Subcutaneous abdominal adipose tissue (tissue), 5 donors: Measurements from ENCODE around the gene CPNE5.

Experiments
- H3K27ac ChIP-seq: one replicate; pipeline ENCODE4 v1.7.0; 2013; ENCODE audit warnings: low read depth, mild to moderate bottlenecking, inconsistent platforms, low read length, moderate library complexity
- H3K27me3 ChIP-seq, 5 donors: one replicate each; pipeline ENCODE4 v1.7.0; 2013; ENCODE audit warnings: low read length in 5 of 5, inconsistent platforms in 1 of 5; ENCODE audit not compliant: control insufficient read depth in 5 of 5, insufficient read depth in 4 of 5
- H3K36me3 ChIP-seq, 5 donors: one replicate each; pipeline ENCODE4 v1.7.0; 2013; ENCODE audit warnings: low read length in 5 of 5; ENCODE audit not compliant: control insufficient read depth in 5 of 5, insufficient read depth in 5 of 5
- H3K4me1 ChIP-seq, 5 donors: one replicate each; pipeline ENCODE4 v1.7.0; 2013; ENCODE audit warnings: low read length in 5 of 5, mild to moderate bottlenecking in 3 of 5, moderate library complexity in 1 of 5; ENCODE audit not compliant: control insufficient read depth in 5 of 5, insufficient read depth in 5 of 5
- H3K4me3 ChIP-seq, 5 donors: one replicate each; pipeline ENCODE4 v1.7.0; 2013; ENCODE audit warnings: low read length in 5 of 5, low read depth in 1 of 5
- H3K9ac ChIP-seq, 5 donors: one replicate each; pipeline ENCODE4 v1.7.0; 2013; ENCODE audit warnings: low read length in 5 of 5, mild to moderate bottlenecking in 4 of 5, moderate library complexity in 3 of 5
- H3K9me3 ChIP-seq, 5 donors: one replicate each; pipeline ENCODE4 v1.7.0; 2013; ENCODE audit warnings: low read length in 5 of 5; ENCODE audit not compliant: control insufficient read depth in 5 of 5
- donor health status: healthy.
- donor health status: healthy.
- donor health status: healthy.
- donor health status: healthy.
- donor health status: healthy.

Gene CPNE5

DNA sequence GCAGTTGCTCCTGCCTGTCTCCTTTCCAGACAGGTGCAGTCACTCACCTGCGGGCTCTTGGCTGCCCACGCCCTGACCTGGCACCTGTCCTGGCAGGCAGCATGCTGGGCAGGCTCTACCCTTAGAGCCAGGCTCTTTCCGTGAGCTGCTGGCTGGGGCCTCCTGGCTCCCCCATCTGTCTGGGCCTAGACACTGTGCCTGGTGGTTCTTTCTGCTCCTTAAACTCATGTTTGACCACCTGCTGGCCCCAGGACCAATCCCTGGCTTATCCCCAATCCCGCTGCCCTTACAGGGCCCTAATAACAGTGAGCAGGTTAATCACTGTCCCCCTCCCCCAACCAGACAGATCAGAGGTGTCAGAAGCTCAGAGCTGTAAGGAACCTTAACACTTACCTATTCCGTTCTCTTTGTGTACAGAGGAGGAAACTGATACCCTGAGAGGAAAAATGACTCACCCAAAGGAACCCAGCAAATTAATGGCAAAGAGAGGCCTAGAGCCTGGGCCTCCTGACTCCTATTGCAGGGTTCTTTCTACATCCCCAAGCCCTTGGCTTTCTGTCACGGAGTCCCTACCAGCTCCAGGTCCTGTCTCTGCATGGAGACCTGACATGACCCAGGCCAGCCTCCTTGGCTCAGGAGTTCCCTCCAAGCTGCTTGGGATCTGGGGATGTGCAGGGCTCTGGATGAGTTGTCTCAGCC lies 86.9 kb downstream of the CPNE5 start:
- no peak overlapping the region for H3K9ac ChIP-seq
- no peaks in the 10 kb centered on the region for H3K27me3 ChIP-seq
- no peaks in the 10 kb centered on the region for H3K36me3 ChIP-seq
- no peak overlapping the region for H3K4me3 ChIP-seq
- H3K9me3 ChIP-seq = peaks cover 0 to 22% (median 11%) of the 10 kb centered on the region in 5 donors
- H3K4me1 ChIP-seq = peaks cover 0 to 34% (median 7%) of the 10 kb centered on the region in 5 donors
- no peak overlapping the region for H3K27ac ChIP-seq

DNA sequence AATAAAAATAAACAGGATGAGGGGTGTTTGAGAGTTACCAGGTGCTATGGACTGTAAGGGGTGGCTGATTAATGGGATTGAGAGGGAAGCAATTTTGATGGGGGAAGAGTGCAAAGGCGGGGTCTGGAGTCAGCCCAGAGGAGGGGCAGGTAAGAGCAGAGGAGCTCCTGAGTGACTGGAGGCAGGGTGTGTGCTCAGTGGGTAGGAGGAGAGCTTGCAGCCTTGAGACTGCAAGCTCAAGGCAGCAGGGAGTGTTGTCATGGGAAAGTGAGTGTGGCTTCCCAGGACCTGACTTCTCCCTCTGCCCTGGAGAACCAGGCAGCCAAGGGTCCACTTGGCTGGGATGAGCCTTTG lies 87.4 kb downstream of the CPNE5 start:
- H3K9ac ChIP-seq = no peak overlapping the region
- H3K27ac ChIP-seq = no peak overlapping the region
- H3K4me1 ChIP-seq = peaks cover 0 to 28% (median 5%) of the 10 kb centered on the region in 5 donors

GRCh38 chr6:36751091-36751490 lies 88.2 kb downstream of the CPNE5 start:
- peaks cover 0 to 21% (median 3%) of the 10 kb centered on the region in 5 donors for H3K4me1 ChIP-seq
- no peak overlapping the region for H3K4me3 ChIP-seq
- H3K36me3 ChIP-seq = no peaks in the 10 kb centered on the region
- H3K27ac ChIP-seq = no peak overlapping the region
- no peak overlapping the region for H3K9ac ChIP-seq
- H3K9me3 ChIP-seq = peaks cover 0 to 22% (median 11%) of the 10 kb centered on the region in 5 donors
- peaks cover 0 to 1% (median 0%) of the 10 kb centered on the region in 5 donors for H3K27me3 ChIP-seq

More for the DNA sequence above, 87.4 kb downstream of the CPNE5 start:
- Histone ChIP-seq H3K27me3 (no peaks in the 10 kb centered on the region), H3K9me3 (peaks cover 0 to 22% (median 11%) of the 10 kb centered on the region in 5 donors), H3K4me3 (no peak overlapping the region), H3K36me3 (no peaks in the 10 kb centered on the region)

DNA sequence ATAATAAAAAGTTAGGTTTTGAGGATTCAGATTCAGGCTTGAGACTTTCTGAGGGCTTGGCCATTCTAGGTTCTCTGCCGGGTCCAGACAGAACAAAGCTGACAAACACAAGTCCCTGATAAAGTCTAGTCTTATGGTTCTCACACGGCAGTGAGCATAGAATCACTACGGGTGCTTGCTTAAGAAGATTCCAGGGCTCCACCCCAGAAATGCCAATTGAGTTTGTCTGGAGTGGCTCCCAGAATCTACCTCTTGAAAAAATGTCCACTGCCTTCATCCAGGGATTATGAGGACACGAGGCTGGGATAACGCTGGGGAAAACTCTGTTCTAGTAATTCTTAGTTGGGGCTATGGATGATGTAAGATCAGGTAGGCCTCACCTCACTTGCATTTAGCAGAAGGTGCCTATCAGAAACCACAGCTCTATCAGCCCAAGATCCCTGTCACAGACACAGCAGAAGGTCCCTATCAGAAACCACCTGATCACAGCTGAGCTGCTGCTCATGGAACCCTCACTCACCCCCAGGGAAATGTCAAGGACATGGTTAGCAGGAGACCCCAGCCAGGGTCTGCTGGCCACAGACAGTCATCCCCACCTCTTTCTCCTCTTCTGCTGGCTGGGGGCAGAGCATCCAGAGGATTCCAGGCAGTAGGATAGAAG lies 89.3 kb downstream of the CPNE5 start:
- Histone ChIP-seq H3K4me1 (peaks cover 0 to 14% (median 3%) of the 10 kb centered on the region in 5 donors), H3K4me3 (no peak overlapping the region), H3K27ac (no peak overlapping the region)

DNA sequence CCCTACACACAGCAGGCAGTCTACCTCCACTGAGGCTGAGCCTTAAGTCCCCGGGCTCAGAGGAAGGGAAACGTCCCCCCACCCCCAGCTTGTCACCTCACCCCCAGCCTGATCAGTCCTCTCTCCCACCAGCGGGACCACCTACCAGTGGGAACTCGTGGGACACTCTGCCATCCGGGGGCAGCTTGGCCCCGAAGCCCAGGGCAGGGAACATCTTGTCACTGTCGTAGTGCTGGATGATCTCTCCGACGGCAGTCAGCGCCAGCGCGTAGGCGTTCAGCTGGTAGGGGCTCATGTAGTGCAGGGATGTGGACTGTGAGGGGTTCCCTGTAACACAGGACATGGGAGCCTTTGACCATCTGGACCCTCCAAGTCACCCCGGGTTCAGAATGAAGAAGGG lies 93.0 kb downstream of the CPNE5 start:
- Histone ChIP-seq H3K4me3 (no peak overlapping the region), H3K27ac (no peak overlapping the region), H3K9me3 (peaks cover 0 to 22% (median 11%) of the 10 kb centered on the region in 5 donors), H3K9ac (no peak overlapping the region), H3K36me3 (no peaks in the 10 kb centered on the region), H3K27me3 (peaks cover 0 to 3% (median 0%) of the 10 kb centered on the region in 5 donors), H3K4me1 (peaks cover 0 to under 1% (median 0%) of the 10 kb centered on the region in 5 donors)

More for the DNA sequence above, 89.3 kb downstream of the CPNE5 start:
- H3K9me3 ChIP-seq = peaks cover 0 to 22% (median 11%) of the 10 kb centered on the region in 5 donors
- peaks cover 0 to 2% (median 0%) of the 10 kb centered on the region in 5 donors for H3K27me3 ChIP-seq
- no peaks in the 10 kb centered on the region for H3K36me3 ChIP-seq
- no peak overlapping the region for H3K9ac ChIP-seq

- no peak overlapping the region for H3K27ac ChIP-seq
Measured at GRCh38 chr6:36745836-36746235, 93.4 kb downstream of the CPNE5 start.

GRCh38 chr6:36745283-36745682 lies 94.0 kb downstream of the CPNE5 start:
- H3K4me1 ChIP-seq = peaks cover 0 to 10% (median 4%) of the 10 kb centered on the region in 5 donors
- no peak overlapping the region for H3K27ac ChIP-seq
- H3K27me3 ChIP-seq = peaks cover 0 to 3% (median 0%) of the 10 kb centered on the region in 5 donors
- H3K4me3 ChIP-seq = no peak overlapping the region
- H3K9ac ChIP-seq = no peak overlapping the region
- H3K9me3 ChIP-seq = peaks cover 0 to 17% (median 5%) of the 10 kb centered on the region in 5 donors
- H3K36me3 ChIP-seq = no peaks in the 10 kb centered on the region

More at GRCh38 chr6:36745836-36746235, 93.4 kb downstream of the CPNE5 start:
- peaks cover 0 to 4% (median 4%) of the 10 kb centered on the region in 5 donors for H3K4me1 ChIP-seq
- peaks cover 0 to 3% (median 0%) of the 10 kb centered on the region in 5 donors for H3K27me3 ChIP-seq
- H3K9me3 ChIP-seq = peaks cover 0 to 22% (median 11%) of the 10 kb centered on the region in 5 donors
- no peaks in the 10 kb centered on the region for H3K36me3 ChIP-seq
- H3K4me3 ChIP-seq = no peak overlapping the region
- no peak overlapping the region for H3K9ac ChIP-seq

GRCh38 chr6:36744304-36744673 lies 95.0 kb downstream of the CPNE5 start:
- Histone ChIP-seq H3K36me3 (no peaks in the 10 kb centered on the region), H3K4me1 (peaks cover 0 to 16% (median 5%) of the 10 kb centered on the region in 5 donors), H3K4me3 (no peak overlapping the region), H3K9me3 (peaks cover 0 to 12% (median under 1%) of the 10 kb centered on the region in 5 donors), H3K9ac (no peak overlapping the region), H3K27ac (no peak overlapping the region), H3K27me3 (peaks cover 0 to 3% (median 0%) of the 10 kb centered on the region in 5 donors)

DNA sequence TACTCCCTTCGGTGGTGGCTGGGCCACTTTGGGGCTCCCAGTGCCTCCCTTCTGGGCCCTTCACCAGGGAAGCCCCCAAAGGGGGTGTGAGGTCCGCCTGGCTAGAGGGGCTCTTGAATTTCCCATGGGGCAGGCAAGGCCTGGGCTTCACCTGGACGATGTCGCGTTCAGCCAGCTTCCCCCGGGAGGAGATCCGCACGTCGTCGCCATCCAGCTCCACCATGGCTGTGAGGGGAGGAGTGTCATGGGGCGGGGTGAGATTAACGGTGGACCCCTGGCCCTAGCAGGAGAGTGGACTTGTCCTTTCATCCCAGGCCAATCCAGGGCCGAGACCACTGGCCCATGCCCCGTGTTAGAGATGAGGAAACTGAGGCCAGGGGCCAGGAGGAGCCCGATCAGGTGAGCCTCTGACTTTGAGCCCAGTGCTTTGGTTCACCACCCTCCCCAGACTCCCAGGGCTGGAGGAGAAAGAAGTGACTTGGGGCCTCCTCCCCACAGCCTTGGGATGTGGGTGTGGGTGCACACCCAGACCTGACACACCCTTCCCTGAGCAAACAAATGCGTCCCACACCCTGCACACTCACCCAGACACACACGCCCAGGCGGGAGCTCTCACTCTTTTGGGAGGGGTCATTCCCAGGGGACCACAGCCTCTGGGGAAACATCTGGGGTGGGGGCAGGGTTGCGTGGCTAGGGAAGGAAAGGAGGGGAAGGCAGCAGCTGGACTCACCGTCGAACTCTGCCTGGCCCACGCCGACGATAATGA lies 95.5 kb downstream of the CPNE5 start:
- Histone ChIP-seq H3K9ac (no peak overlapping the region), H3K36me3 (no peaks in the 10 kb centered on the region), H3K9me3 (peaks cover 0 to 8% (median 4%) of the 10 kb centered on the region in 5 donors), H3K4me3 (no peak overlapping the region), H3K27ac (no peak overlapping the region), H3K27me3 (peaks cover 0 to 8% (median 0%) of the 10 kb centered on the region in 5 donors), H3K4me1 (peaks cover 0 to 16% (median 10%) of the 10 kb centered on the region in 5 donors)
